Panc1 (cell line): Measurements from ENCODE around the gene SPTBN1.

Experiments
- CTCF ChIP-seq: fragments of 450-650 bp; IDR thresholded peaks from 2 replicates; pipeline ENCODE4 v1.5.1; 2017; ENCODE audit warnings: mild to moderate bottlenecking
- POLR2AphosphoS5 ChIP-seq: IDR thresholded peaks from 2 replicates; pipeline ENCODE4 v1.6.1; 2012; ENCODE audit warnings: mild to moderate bottlenecking, low read depth, low read length, moderate library complexity
- REST ChIP-seq, 2 experiments: IDR thresholded peaks; 2 replicates each; pipeline ENCODE4 v1.6.1; 2011 to 2012; ENCODE audit warnings: low read depth in 2 of 2, control low read depth in 1 of 2, low read length in 1 of 2, mild to moderate bottlenecking in 1 of 2, moderate library complexity in 1 of 2; ENCODE audit not compliant: insufficient read depth in 1 of 2
- SIN3A ChIP-seq: IDR thresholded peaks from 2 replicates; pipeline ENCODE4 v1.6.1; 2012; ENCODE audit warnings: low read depth, mild to moderate bottlenecking, low read length, moderate library complexity, borderline replicate concordance; ENCODE audit not compliant: insufficient read depth
- TCF7L2 ChIP-seq: IDR thresholded peaks from 2 replicates; pipeline ENCODE4 v1.6.1; 2011; ENCODE audit warnings: mild to moderate bottlenecking, low read depth, low read length, inconsistent platforms

GRCh38 chr2:54585136-54585733 is 129.1 kb downstream of the SPTBN1 start:
- TF ChIP-seq CTCF (no peak), TCF7L2 (no peak), REST (IDR thresholded peaks at IDR 0.05; ENCODE audit: insufficient read depth in 1 of 2, low read depth in 2 of 2, low read length in 1 of 2) (no peak), POLR2AphosphoS5 (no peak), SIN3A (no peak)
